HG02678 (cell line): ENCODE results near the gene LDLRAD4.

Experiments used
- ATAC-seq: cut with Tn5 transposase; IDR thresholded peaks from one replicate; pipeline ENCODE4 v1.9.1; 2021; ENCODE audit warnings: mild to moderate bottlenecking, moderate library complexity; ENCODE audit not compliant: unreplicated experiment

The LDLRAD4 gene

GRCh38 chr18:13540477-13541182, 322.1 kb downstream of the LDLRAD4 start:
- no peak for ATAC-seq

- ATAC-seq = no peak
These were observed 323.3 kb downstream of the LDLRAD4 start for GRCh38 chr18:13541621-13542519.

- ATAC-seq = no peak
These were observed 323.9 kb downstream of the LDLRAD4 start for GRCh38 chr18:13542520-13542847.

- ATAC-seq = no peak
These were observed 324.6 kb downstream of the LDLRAD4 start for GRCh38 chr18:13543144-13543543.

- ATAC-seq = no peak
These were observed 325.5 kb downstream of the LDLRAD4 start for GRCh38 chr18:13543811-13544732.

GRCh38 chr18:13544953-13545352, 326.4 kb downstream of the LDLRAD4 start:
- ATAC-seq = no peak

- ATAC-seq = no peak
These were observed 327.0 kb downstream of the LDLRAD4 start for GRCh38 chr18:13545514-13545913.

GRCh38 chr18:13545955-13546354, 327.4 kb downstream of the LDLRAD4 start:
- no peak for ATAC-seq

GRCh38 chr18:13546638-13547037, 328.1 kb downstream of the LDLRAD4 start:
- no peak for ATAC-seq

- ATAC-seq = no peak
These were observed 328.8 kb downstream of the LDLRAD4 start for GRCh38 chr18:13547347-13547746.

GRCh38 chr18:13548106-13548819, 329.7 kb downstream of the LDLRAD4 start:
- no peak for ATAC-seq

GRCh38 chr18:13548966-13549879, 330.7 kb downstream of the LDLRAD4 start:
- ATAC-seq = peak; percentile 86

- ATAC-seq = no peak
These were observed 331.3 kb downstream of the LDLRAD4 start for GRCh38 chr18:13549880-13550232.

- no peak for ATAC-seq
These were observed 332.1 kb downstream of the LDLRAD4 start for GRCh38 chr18:13550418-13551304.

GRCh38 chr18:13551305-13551603, 332.7 kb downstream of the LDLRAD4 start:
- no peak for ATAC-seq

GRCh38 chr18:13551841-13552733, 333.5 kb downstream of the LDLRAD4 start:
- ATAC-seq = no peak

GRCh38 chr18:13553449-13553848, 334.9 kb downstream of the LDLRAD4 start:
- ATAC-seq = no peak

- no peak for ATAC-seq
These were observed 336.6 kb downstream of the LDLRAD4 start for GRCh38 chr18:13555192-13555591.
